Measurements from ENCODE around the gene APOA4. TPM values are rescaled to one million over a fixed set of nuclear protein-coding genes. Genes with fewer than 3 reads are reported as not detected.
"Not testable (repeated sequence)": the region's sequence is repeated elsewhere in the genome, so short reads cannot be mapped to it uniquely, and the experiment has no call there.

APOA4 gene
- total RNA-seq, 1 donor from 2014 or later: not detected

DNA sequence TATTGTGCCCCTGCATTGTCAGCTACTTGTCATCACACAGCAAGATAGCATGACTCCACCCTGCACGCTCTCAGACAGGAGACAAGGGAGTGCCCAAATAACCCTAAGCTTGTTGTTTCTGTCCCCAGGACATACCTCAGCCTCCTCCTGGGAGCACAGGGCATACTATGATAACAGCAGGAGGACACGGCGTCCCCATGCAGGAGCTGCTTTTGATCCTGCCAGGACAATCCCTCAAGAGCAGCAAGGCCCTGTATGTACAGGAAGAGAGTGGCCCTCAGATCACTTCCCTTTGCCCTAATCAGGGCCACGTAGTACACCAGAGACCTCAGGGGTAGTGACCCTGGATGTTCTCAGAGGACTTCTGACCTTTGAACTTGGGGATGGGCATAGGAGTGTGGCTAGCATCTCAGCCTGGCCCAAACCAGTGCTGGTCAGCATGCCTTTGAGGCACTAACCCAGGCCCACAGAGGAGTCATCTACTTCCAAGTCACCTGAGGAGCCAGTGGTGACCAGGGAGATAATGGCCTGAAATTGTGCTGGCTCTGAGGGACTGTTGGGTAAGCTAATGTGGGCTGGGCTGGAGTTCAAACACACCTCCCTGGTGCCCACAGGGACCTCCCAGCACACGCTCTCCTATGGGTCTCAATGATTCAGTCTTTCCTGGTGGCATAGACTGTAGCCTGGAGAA lies 9.2 kb downstream of the APOA4 start:
- intact Hi-C loops (cut with DNase I): no loop called here
- ATAC-seq (peak; percentile 68), DNase-seq (ENCODE audit: missing footprints) (no peak)

- intact Hi-C loops (cut with DNase I): no loop called here
- ATAC-seq (no peak), DNase-seq (ENCODE audit: missing footprints) (no peak)
Observed at GRCh38 chr11:116813170-116813569, 9.9 kb downstream of the APOA4 start.

GRCh38 chr11:116812109-116812508 lies 11.0 kb downstream of the APOA4 start:
- ATAC-seq (no peak), DNase-seq (ENCODE audit: missing footprints) (no peak)
- intact Hi-C loops (cut with DNase I): no loop called here

GRCh38 chr11:116811194-116811593 lies 11.9 kb downstream of the APOA4 start:
- DNase-seq (ENCODE audit: missing footprints): no peak
- intact Hi-C loops (cut with DNase I): no loop called here
- no peak for ATAC-seq

DNA sequence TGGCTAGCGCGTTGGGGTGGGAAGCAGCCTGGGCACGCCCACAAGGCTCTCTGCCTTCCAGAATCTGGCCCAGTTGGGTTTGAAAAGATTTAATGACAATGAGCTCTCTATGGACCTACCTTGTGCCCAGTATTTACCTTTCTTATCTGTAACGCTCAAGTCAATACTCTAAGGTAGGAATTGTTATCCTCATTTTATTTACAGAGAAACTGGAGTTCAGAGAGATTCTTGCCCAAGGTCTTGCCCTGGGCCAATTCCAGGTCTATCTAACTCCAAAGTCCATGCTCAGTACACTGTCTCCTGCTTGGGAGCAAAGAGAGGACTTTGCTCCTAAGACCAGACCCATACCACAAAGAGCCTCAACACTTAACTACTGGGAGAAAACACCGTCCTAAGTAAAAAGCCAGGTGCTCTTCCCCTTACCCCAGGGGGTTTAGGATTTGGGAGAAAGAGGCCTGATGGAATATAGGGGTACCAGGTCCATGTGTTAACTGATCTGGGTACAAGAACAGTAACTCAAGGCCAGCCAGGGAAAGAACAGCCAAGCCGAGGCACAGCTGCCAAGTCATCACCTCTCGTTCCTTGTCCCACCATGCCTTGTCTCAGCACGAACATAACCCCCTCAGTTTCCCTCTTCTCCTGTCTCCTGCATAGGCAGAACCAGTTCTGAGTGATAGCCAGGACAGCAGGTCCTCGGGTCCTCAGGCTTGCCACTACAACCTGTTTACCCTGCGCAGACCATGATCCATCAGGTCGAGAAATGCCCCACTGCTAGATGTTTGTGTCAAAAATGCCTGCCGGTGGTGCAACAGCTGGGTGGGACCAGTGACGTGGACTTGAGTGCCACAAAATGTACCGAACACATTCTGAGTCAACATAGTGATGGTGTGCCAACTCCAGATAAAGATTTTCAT lies 14.6 kb downstream of the APOA4 start:
- ATAC-seq (no peak), DNase-seq (ENCODE audit: missing footprints) (no peak)
- intact Hi-C loops (cut with DNase I): no loop called here

- no peak for DNase-seq (ENCODE audit: missing footprints)
- intact Hi-C loops (cut with DNase I): no loop called here
- ATAC-seq: no peak
Observed at GRCh38 chr11:116807601-116808261, 15.4 kb downstream of the APOA4 start.

- DNase-seq (ENCODE audit: missing footprints): no peak
- no peak for ATAC-seq
- intact Hi-C loops (cut with DNase I): no loop called here
Observed at GRCh38 chr11:116804001-116804400, 19.1 kb downstream of the APOA4 start.

DNA sequence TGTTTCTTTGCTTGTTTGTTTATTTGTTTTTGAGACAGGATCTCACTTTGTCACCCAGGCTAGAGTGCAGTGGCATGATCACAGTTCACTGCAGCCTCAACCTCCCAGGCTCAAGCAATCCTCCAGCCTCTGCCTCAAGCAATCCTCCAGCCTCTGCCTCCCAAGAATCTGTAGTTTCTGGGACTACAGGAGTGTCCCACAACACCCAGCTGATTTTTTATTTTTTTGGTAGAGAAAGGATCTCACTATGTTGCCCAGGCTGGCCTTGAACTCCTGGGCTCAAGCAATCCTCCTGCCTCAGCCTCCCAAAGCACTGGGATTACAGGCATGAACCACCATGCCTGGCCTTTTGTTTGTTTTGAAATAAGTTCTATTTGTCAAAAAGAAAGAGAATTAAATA lies 21.4 kb downstream of the APOA4 start:
- DNase-seq (ENCODE audit: missing footprints); intact Hi-C loops (cut with DNase I); ATAC-seq: not testable (repeated sequence)

- ATAC-seq (no peak), DNase-seq (ENCODE audit: missing footprints) (no peak)
- intact Hi-C loops (cut with DNase I): no loop called here
Observed at GRCh38 chr11:116800610-116801009, 22.5 kb downstream of the APOA4 start.

- intact Hi-C loops (cut with DNase I): no loop called here
- ATAC-seq (no peak), DNase-seq (ENCODE audit: missing footprints) (no peak)
Observed at GRCh38 chr11:116798368-116798767, 24.7 kb downstream of the APOA4 start.

- ATAC-seq: no peak
- intact Hi-C loops (cut with DNase I): no loop called here
- DNase-seq (ENCODE audit: missing footprints): no peak
Observed at GRCh38 chr11:116797816-116798215, 25.3 kb downstream of the APOA4 start.

- DNase-seq (ENCODE audit: missing footprints) (no peak), ATAC-seq (no peak)
- intact Hi-C loops (cut with DNase I): no loop called here
Observed at GRCh38 chr11:116796548-116796947, 26.6 kb downstream of the APOA4 start.

DNA sequence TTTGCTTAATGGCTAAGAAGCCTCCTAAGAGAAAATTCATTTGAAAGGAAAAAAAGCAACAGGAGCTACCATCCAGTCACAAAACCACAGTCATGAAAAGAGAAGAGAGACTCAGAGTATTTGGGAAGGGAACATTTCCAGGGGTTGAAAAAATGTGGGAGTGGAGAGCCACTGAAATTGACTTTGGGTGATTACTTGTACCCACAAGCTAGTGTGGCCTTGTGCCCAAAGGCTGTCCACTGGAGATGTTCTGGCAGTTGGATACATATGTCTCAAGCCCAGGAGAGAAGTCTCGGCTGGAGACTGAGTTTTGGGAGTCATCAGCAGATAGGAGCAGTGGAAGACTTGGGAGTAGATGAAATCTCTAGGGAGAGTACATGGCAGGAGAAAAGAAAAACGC lies 28.3 kb downstream of the APOA4 start:
- ATAC-seq (no peak), DNase-seq (ENCODE audit: missing footprints) (no peak)
- intact Hi-C loops (cut with DNase I): loop anchor here (5.0 kb wide), 1 partner anchor 432 kb away; no protein-coding TSS in a partner anchor

DNA sequence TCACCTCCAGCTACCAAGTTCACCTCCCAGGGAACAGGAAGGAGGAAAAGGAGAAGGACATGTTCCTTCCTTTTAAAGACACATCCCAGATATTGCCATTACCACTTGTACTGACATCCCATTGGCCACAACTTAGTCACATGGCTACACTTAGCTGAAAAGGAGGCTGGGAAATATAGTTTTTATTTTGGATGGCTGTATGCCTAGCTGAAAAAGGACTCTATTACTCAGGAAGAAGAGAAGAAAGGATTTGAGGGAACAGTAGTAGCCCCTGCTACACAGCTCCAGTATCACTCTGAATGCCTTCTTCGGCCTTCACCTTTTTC lies 29.4 kb downstream of the APOA4 start:
- ATAC-seq: no peak
- DNase-seq (ENCODE audit: missing footprints): no peak
- intact Hi-C loops (cut with DNase I): loop anchor here (5.0 kb wide), 1 partner anchor 434 kb away; no protein-coding TSS in a partner anchor

DNA sequence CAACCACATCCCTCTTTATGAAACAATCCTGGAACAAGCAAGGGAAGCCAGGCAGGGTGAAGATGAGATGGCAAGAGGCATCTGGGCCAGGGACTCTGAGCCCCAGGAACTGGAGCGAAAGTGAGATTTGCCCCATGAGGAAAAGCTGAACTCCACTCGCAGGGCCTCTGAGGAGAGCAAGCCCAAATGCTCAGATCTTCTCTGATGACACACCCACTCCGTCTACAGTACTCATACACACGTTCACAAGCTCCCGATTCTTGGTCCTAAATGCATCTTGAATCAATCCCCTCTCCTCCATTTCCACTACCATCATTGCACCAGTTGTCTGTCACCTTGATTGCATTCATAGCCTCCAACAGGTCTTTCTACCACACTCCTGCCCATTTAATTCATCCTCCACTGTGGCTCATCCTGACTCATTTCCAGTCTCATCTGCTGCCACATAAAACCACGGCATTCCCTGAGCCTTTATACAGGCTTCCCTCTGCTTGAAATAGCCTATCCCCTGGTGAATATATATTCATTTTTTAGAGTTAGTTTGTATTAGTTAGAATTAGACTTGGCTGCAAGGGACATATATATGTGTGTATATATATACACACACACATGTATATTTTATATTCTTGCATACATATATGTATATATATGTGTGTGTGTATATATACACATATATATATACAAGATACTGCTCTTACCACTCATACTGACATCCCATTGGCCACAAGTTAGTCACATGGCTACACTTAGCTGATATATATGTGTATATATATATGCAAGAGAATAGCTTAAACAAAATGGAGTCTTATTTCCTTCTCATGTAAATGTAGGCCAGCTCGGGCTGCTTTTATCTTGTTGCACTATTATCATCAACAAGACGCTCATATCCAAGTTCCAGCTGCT lies 30.0 kb downstream of the APOA4 start:
- ATAC-seq (no peak), DNase-seq (ENCODE audit: missing footprints) (no peak)
- intact Hi-C loops (cut with DNase I): loop anchor here (5.0 kb wide), 1 partner anchor 434 kb away; no protein-coding TSS in a partner anchor

DNA sequence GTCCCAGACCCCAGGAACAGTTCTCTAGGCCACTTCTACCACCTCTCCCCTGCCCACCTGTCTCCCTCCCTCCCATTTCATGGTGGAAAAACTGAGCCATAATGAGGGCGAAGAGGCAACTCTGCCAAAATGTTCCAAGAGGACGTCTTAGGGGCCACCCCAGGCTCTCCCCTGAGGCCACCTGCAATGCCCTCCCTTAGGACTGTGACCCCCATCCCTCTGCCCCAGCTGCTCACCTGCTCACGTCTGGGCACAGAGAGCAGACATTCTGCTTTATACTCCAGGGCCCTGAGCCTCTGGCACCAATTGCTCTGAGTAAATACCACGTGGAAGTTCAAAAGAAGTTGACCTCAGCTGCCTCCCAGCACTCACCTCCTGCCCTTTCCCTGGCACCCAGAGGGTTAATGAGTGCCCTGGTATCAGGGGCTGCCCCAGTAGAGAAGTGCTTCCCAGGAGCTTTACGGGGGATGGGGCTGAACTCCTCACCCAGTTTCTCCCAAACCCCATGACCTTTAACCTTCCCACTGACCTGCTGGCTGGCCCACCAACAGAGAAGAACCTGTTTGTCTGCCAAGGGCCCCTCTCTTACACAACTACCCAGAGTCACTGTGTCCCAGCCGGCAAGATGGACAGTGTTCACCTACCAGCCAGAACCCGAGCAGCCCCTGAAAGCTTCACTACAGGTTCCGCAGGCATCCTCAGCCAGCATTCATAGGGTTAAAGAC lies 30.8 kb downstream of the APOA4 start:
- no peak for DNase-seq (ENCODE audit: missing footprints)
- intact Hi-C loops (cut with DNase I): loop anchor here (5.0 kb wide), 1 partner anchor 435 kb away; no protein-coding TSS in a partner anchor
- ATAC-seq: no peak

GRCh38 chr11:116791813-116792143 lies 31.3 kb downstream of the APOA4 start, which contains the start of gene APOA5:
APOA5 (minus strand) TSS chr11:116791879; CDS start chr11:116791860, 19 bp downstream.
- intact Hi-C loops (cut with DNase I): loop anchor here (2.0 to 5.0 kb wide), 2 partner anchors 315 to 436 kb away; no protein-coding TSS in a partner anchor
- ATAC-seq (no peak), DNase-seq (ENCODE audit: missing footprints) (no peak)

Measured in Right ventricle myocardium inferior (tissue), 1 donor.